ENCODE measurements around the gene NOM1.

Gene NOM1

GRCh38 chr7:156985101-156985992, 35.8 kb downstream of the NOM1 start:
- DNase-seq: no peak

DNA sequence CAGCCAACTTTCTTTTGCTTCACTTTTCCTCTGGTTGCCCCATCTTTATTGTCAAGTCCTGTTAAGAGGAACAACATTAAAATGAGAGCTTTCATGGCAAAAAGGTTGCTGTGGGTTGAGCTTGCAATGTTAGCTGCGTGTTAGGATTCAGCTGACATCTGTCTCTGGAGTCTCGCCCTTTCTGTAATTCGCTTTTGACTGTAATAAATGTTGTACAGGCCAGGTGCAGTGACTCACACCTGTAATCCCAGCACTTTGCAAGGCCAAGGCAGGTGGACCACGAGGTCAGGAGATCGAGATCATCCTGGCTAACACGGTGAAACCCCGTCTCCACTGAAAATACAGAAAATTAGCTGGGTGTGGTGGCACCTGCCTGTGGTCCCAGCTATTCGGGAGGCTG, 36.9 kb downstream of the NOM1 start:
- no peak for DNase-seq

DNA sequence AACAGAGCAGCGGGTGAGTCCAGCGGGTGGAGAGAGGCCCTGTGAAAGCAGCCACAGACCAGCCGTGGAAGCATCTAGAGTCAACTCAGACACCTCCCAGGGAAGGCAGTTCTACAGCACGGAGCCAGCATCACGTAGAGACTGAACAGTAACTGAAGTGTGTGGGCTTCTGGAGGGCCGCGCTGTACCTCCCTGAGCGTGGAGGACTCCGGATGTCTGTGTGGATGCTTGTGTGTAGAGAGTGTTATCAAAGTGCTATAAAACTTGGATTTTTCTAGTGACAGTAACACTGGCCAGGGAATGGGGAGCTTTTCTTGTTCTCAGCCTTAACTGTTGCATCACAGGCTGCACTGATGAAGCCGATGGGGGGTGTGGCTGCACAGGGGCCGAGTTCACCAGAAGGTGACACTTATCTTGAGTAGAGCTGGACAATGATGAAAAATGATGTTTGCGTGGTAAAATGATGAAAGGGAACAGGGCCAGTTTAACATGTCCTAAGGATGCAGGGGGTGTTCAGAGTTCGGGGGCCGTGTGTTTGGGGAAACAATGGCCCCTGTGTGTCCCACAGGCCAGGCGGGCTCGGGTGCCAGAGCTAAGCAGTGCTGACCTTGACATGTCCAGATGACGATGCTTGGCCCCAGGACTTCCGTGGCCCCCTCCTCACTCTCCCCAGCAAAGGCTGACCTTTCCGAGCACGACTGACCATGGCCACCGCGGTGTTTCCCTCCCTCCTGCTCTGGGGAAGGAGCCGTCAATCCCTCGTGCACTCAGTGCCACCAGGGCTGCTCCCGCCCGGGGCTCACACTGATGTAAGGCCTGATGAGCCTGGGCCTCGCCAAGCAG, 39.1 kb downstream of the NOM1 start:
- DNase-seq: no peak

DNA sequence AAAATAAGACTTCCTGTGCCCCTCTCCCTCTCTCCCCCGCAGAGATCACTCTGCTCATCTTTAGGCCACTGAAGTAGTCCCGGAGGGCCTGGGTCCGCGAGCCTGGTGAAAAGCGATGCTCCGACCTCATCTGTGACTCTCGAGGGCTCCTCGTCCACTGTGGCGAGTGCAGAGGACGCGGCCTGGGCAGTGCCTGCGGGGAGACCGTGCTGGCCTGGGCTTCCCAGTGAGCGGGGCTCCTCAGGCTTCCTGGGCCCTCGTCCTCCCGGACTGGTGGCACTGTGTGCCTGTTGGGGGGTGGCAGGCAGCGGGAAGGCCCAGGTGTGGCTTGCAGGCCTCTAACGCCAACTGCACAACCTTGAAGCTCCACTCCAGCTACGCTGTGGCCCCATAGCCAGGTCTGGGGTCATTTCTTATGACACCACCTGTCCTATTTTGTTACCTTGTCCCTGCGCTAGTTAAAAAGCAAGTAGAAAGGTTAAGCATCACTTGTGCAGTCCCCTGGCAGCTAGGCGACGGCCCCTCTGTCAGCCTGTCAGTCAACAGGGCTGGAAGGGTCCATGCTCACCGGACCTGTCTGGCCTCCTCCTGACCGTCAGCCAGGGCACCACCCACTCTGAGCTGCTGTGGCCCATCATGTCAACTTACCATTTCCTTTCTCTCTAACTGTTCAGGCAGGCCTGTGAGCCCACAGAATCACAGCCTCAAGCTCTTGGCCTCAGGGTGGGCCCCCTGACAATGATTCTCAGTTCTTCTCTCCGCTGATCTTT, 40.4 kb downstream of the NOM1 start:
- no peak for DNase-seq

- no peak for DNase-seq
These were observed 43.8 kb downstream of the NOM1 start for GRCh38 chr7:156993021-156993924.

DNA sequence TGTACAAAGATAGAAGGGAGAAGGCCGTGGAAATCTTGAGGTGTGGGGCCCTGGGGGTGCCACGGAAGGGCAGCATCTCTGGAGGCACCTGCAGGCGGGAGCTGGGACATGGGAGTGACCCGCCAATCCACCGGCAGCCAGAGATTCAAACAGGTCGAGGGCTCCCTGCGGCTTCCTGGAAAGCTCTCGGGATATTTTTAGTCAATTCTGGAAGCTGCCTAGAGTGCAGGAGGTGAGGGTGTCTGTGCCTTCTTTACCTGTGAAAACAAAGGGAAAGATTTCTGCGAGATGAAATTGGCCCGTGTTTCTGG, 44.4 kb downstream of the NOM1 start:
- no peak for DNase-seq

GRCh38 chr7:156994417-156994816, 44.9 kb downstream of the NOM1 start:
- DNase-seq: no peak

- no peak for DNase-seq
These were observed 49.8 kb downstream of the NOM1 start for GRCh38 chr7:156998988-156999957.

DNA sequence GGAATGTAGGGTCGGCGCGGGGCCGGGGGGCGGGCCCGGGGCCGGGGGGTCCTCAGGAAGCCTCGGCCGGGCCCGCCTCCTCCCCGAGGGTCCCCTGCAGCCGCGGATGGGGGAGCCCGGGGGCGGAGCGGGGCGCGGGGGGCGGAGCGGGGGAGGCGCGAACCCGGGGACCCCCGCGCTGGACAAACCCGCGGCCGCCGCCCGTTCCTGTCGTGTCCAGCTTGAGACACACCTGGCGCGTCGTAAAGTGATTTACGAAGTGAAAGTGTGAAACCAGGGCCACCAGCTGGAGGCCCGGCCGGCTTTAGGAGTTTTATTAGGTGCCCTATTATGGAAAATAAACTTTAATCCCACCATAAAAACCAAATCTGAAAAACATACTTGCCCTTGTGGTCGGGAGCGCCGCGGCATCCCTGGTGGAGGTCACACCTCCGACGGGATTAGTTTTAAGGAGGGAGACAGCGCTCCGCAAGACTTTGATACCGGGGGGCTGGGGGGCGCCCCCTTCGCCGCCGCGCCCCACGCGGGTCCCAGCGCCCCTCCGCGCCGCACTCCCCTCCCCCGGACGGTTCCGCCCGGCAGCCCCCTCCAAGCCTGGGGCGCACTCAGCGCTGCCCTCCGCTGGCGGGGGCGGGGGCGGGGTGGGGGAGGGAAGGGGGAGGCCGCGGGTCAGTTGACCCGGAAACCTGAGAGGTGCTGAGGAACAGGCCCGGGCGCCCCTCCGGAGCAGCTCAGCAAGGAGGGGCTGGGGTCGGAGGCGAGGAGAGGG, 50.6 kb downstream of the NOM1 start:
- DNase-seq: no peak

GRCh38 chr7:157000741-157001653, 51.5 kb downstream of the NOM1 start:
- DNase-seq: no peak

DNA sequence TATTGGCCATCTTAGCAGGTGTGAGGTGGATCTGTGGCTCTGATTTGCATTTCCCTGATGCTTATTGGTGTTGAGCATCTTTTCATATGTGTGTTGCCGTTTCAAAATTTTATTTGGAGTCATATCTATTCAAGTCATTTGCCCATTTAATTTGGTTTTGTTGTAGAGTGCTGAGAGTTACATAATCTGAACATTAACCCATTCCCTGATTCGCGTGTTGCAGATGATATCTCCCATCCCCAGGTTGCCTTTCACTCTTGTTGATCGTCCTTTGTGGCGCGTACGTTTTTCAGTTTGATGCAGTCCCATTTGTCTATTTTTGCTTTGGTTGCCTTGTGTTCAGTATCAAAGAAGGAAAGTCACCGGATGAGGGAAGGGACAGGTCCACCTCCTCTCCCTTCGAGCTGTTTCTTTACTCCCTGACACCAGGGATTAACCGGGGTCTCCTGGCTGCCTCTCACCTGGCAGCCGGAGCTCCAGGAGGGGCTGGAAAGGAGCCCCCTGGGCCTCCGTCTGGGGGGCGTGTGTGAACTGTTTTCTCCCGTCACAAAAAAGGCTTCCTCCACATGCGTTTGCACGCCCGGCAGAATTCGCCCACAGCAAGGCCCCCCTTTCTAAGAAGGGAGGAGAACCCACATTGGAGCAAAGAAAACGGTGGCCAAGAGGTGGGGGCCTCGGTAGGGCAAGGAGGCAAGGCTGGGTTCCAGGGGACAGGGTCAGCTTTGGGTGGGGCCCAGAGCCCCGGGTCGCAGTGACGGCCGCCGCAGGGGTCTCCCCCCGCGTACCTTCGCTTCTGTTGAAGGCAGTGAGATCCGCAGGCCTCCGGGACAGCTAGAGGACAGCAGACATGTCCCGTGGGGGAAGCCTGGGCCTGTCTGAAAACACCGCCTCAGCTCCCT, 52.7 kb downstream of the NOM1 start:
- DNase-seq: no peak

- no peak for DNase-seq
These were observed 53.4 kb downstream of the NOM1 start for GRCh38 chr7:157002819-157003421.

DNA sequence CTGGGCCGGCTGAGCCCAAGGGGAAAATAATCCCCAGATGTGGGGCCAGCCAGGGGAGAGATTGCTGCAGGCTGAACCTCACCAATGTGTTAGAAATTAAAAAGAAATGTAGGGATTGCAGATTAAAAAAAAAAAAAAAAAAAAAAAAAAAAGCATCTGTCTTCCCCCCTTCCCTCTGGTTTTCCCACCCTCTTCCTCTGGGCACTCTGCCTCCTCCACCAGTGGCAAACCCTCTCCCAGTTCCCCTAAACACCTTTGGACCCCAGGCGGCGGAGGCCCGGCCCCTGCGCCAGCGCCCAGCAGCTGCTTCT, 53.9 kb downstream of the NOM1 start:
- DNase-seq: no peak

DNA sequence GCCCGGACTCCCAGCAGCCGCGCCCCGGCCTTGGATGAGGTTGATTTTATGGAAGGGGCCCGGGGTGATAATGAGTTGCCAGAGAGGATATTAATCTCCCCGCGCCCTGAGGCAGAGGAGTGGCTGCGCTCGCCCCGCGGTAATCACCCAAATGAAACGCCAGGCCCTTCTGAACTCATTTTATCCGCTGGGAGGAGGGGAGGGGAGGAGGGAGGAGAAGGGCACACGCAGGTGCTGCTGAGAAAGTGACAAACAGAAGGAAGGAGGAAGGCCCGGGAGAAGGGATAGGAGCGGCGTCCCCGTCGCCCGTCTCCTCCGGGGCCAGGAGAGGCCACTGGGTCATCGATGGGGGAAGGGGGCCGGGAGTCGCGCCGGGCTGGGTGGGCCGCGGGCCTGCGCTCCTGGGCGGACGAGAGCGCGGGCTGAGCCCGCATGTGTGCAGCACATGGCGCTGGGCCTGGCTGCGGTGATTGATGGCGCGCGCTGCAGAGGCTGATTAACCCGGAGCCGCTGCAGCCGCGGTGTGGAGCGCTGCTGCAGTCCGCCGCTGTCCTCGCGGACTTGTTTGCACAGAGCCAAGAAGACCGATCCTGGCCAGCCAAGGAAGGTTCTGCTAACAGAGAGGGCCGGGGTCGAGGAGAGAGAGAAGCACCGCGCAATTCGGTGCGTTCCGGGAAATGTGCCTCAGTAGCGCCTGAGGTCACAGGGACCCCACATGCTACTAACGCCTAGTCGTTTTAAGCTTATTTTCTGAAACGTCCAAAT, 54.4 kb downstream of the NOM1 start:
- DNase-seq: no peak

DNA sequence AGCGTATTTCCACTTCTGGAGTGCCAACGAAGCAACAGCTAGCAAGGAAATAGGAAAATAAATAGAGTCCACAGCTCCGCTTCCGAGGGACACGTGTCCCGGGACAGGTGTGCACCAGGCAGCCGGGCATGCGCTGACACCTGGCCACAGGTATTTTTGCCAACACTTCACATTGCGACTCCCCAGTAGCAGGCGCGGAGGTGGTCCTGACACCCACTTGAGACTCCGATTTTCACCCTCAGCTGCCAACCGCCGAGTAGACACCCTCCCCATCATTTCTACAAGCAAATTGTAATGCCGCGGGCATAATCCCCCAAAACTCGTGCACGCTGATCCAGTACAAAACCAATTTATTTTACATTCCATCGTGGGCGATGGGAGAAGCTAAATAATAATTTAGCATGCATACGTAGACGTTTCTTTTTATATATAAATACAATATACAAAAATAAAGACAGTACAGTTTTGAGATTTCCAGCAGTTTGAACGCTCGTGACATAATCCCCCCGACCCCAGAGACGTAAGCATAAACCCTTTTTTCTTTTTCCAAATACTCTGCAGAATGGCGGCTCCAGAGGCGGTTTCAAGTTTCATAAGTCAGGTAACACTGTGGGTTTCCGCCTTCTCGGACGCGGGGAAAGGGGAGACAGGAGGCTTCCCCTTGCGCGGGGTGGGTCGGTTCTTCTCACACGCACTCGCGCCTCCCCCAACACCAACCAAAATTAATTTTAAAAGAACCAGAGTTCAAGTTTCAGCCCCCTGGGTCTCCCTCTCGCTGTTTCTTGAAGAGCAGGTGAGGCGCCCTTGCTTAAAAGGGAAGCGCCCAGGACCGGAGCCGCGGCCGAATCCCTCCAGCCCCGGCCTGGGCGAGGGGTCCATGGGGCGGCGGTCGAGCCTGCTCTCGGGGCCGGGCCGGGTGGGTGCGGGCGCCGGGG, 55.3 kb downstream of the NOM1 start:
- DNase-seq: no peak
